Common myeloid progenitor, CD34-positive (primary cell): ENCODE data around the gene SLF2.

ENCODE experiments used
- CTCF ChIA-PET: fragments of 350-600 bp; sonication (Branson Sonifier 250); formaldehyde crosslinking; loops from one replicate; lab custom pipeline; 2021; ENCODE audit warnings: antibody characterized with exemption; lab: Charles Lee
- POLR2A ChIA-PET: fragments of 350-600 bp; sonication (Branson Sonifier 250); formaldehyde crosslinking; loops from one replicate; lab custom pipeline; 2021; ENCODE audit warnings: antibody characterized with exemption; lab: Charles Lee
- DNase-seq, 3 donors: peaks; one replicate each; pipeline versions ENCODE4 v3.0.0 to v3.0.0-alpha.2; 2013
- H3K27ac ChIP-seq, 2 experiments: 1 replicate in 1 of 2; 2 replicates in 1 of 2; pipeline ENCODE4 v1.7.0; 2013; ENCODE audit warnings: inconsistent platforms in 2 of 2, low read length in 2 of 2, mild to moderate bottlenecking in 2 of 2, low read depth in 1 of 2, moderate library complexity in 1 of 2; ENCODE audit not compliant: severe bottlenecking in 2 of 2, insufficient read depth in 1 of 2, poor library complexity in 1 of 2
- H3K27me3 ChIP-seq, 5 experiments: replicated peaks in 2 of 5; 1 replicate in 3 of 5; 2 replicates in 2 of 5; pipeline versions ENCODE4 v1.6.1 to v1.7.0; 2013; ENCODE audit warnings: low read length in 4 of 5, mild to moderate bottlenecking in 2 of 5, moderate library complexity in 2 of 5, inconsistent platforms in 1 of 5; ENCODE audit not compliant: insufficient read depth in 5 of 5, control insufficient read depth in 4 of 5
- H3K36me3 ChIP-seq, 4 experiments: 1 replicate in 2 of 4; 2 replicates in 2 of 4; pipeline versions ENCODE4 v1.6.1 to v1.7.0; 2013; ENCODE audit warnings: low read length in 3 of 4, control low read depth in 1 of 4, mild to moderate bottlenecking in 1 of 4; ENCODE audit not compliant: control insufficient read depth in 4 of 4, insufficient read depth in 4 of 4
- H3K4me1 ChIP-seq, 4 experiments: 1 replicate in 3 of 4; 2 replicates in 1 of 4; pipeline versions ENCODE4 v1.6.1 to v1.7.1; 2013; ENCODE audit warnings: low read length in 3 of 4, mild to moderate bottlenecking in 3 of 4, control low read depth in 1 of 4, inconsistent platforms in 1 of 4, moderate library complexity in 1 of 4; ENCODE audit not compliant: control insufficient read depth in 4 of 4, insufficient read depth in 4 of 4; ENCODE audit errors: control extremely low read depth in 1 of 4
- H3K4me3 ChIP-seq, 7 experiments: 1 replicate in 4 of 7; 2 replicates in 3 of 7; pipeline versions ENCODE4 v1.5.1 to v1.7.0; 2013; ENCODE audit warnings: mild to moderate bottlenecking in 7 of 7, low read length in 6 of 7, moderate library complexity in 6 of 7, inconsistent platforms in 2 of 7, low read depth in 2 of 7, control low read depth in 1 of 7; ENCODE audit not compliant: insufficient read depth in 4 of 7, control insufficient read depth in 1 of 7; ENCODE audit errors: extremely low read depth in 1 of 7
- H3K9me3 ChIP-seq, 5 experiments: 1 replicate in 4 of 5; 2 replicates in 1 of 5; pipeline versions ENCODE4 v1.6.1 to v1.7.1; 2013; ENCODE audit warnings: low read length in 4 of 5, mild to moderate bottlenecking in 2 of 5, inconsistent platforms in 1 of 5, low read depth in 1 of 5, moderate library complexity in 1 of 5; ENCODE audit not compliant: control insufficient read depth in 4 of 5, insufficient read depth in 2 of 5; ENCODE audit errors: control extremely low read depth in 1 of 5
- WGBS: methylation state at CpG from one replicate; pipeline ENCODE4 v1.1.5; 2013; ENCODE audit not compliant: insufficient coverage; 5-methylcytosine and 5-hydroxymethylcytosine counted together

Gene SLF2

DNA sequence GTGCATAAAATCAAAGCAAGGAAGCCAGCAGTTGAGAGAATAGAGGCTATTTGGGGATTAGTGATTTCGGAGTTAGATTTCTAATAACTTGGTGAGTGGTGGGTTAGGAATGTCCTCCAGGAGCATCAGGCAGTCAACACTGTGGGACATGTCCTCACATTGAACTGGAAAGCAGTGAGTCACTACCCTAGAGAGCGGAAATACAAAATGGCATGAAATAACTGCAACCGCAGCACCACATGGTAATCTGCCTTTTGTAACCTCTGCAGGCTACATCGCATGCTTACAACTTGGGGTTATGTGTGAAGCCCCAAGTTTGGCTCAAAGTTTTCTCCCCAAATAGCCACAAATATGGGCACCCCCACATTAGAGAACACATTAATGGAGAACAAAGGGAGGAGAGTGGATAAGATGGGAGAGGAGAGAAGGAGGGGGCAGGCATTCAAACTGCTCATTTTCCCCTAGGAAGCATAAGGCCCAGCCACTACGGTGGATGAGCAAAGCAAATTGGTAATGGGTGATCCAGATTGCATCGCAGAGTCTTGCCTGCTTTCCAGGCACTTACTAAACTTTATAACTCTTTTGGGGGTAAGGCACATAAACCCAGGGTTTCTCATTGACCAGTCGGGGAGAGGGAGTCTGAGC lies 22.0 kb upstream of the SLF2 start:
- DNase-seq = no peak
- peaks cover 0 to 12% (median 12%) of the 10 kb centered on the region in 4 experiments for H3K4me1 ChIP-seq
- CTCF ChIA-PET = interaction anchor here (1.3 kb wide), 1 partner anchor 327 kb away, joined by 4 read pairs; no protein-coding TSS in a partner anchor
- no peak overlapping the region for H3K27ac ChIP-seq
- POLR2A ChIA-PET = no interaction called here
- H3K9me3 ChIP-seq = no peaks in the 10 kb centered on the region
- WGBS = 95% methylated on average over 6 of the region's 7 CpGs
- H3K36me3 ChIP-seq = no peaks in the 10 kb centered on the region
- peaks cover 5 to 42% (median 11%) of the 10 kb centered on the region in 5 experiments for H3K27me3 ChIP-seq
- no peak overlapping the region for H3K4me3 ChIP-seq

- H3K27ac ChIP-seq = no peak overlapping the region
- 100% methylated on average over 1 of the region's 3 CpGs for WGBS
- no peaks in the 10 kb centered on the region for H3K9me3 ChIP-seq
- H3K27me3 ChIP-seq = peaks cover 5 to 35% (median 11%) of the 10 kb centered on the region in 5 experiments
- no peak for DNase-seq
- POLR2A ChIA-PET = no interaction called here
- CTCF ChIA-PET = interaction anchor here (0.7 to 2.2 kb wide), 4 partner anchors 15 to 340 kb away, joined by 3 to 12 read pairs (median 4); no protein-coding TSS in a partner anchor
- no peak overlapping the region for H3K4me3 ChIP-seq
- H3K4me1 ChIP-seq = peaks cover 0 to 15% (median 12%) of the 10 kb centered on the region in 4 experiments
- no peaks in the 10 kb centered on the region for H3K36me3 ChIP-seq
These were observed 18.7 kb upstream of the SLF2 start for GRCh38 chr10:100894033-100894432.

- CTCF ChIA-PET = interaction anchor here (1.3 to 2.2 kb wide), 4 partner anchors 15 to 332 kb away, joined by 3 to 12 read pairs (median 4); no protein-coding TSS in a partner anchor
- H3K9me3 ChIP-seq = no peaks in the 10 kb centered on the region
- DNase-seq = peak in 2 of 3 donors; percentile 48 to 61
- H3K36me3 ChIP-seq = no peaks in the 10 kb centered on the region
- H3K27me3 ChIP-seq = peaks cover 2 to 30% (median 9%) of the 10 kb centered on the region in 5 experiments
- POLR2A ChIA-PET = no interaction called here
- no peak overlapping the region for H3K4me3 ChIP-seq
- WGBS = 87% methylated on average over 6 of the region's 7 CpGs
- H3K27ac ChIP-seq = no peak overlapping the region
- H3K4me1 ChIP-seq = peaks cover 0 to 15% (median 12%) of the 10 kb centered on the region in 4 experiments
These were observed 18.0 kb upstream of the SLF2 start for GRCh38 chr10:100894589-100895294.

- 33% methylated on average over 3 of the region's 4 CpGs for WGBS
- CTCF ChIA-PET = interaction anchor here (0.8 to 2.2 kb wide), 3 partner anchors 15 to 17 kb away, joined by 3 to 12 read pairs (median 3); no protein-coding TSS in a partner anchor
These were observed 17.4 kb upstream of the SLF2 start for GRCh38 chr10:100895346-100895745.

GRCh38 chr10:100895896-100896295 lies 16.9 kb upstream of the SLF2 start:
- CTCF ChIA-PET = interaction anchor here (0.8 to 2.2 kb wide), 2 partner anchors 16 to 17 kb away, joined by 3 to 12 read pairs; no protein-coding TSS in a partner anchor
- no peaks in the 10 kb centered on the region for H3K36me3 ChIP-seq
- POLR2A ChIA-PET = no interaction called here
- DNase-seq = no peak
- 100% methylated on average over 3 of the region's 3 CpGs for WGBS
- no peak overlapping the region for H3K4me3 ChIP-seq
- no peak overlapping the region for H3K27ac ChIP-seq
- H3K27me3 ChIP-seq = peaks cover 2 to 19% (median 6%) of the 10 kb centered on the region in 5 experiments
- no peaks in the 10 kb centered on the region for H3K9me3 ChIP-seq
- peaks cover 0 to 15% (median 12%) of the 10 kb centered on the region in 4 experiments for H3K4me1 ChIP-seq

More at GRCh38 chr10:100895346-100895745, 17.4 kb upstream of the SLF2 start:
- DNase-seq = peak; percentile 43 to 80 (median 67)
- Histone ChIP-seq H3K4me1 (peaks cover 0 to 15% (median 12%) of the 10 kb centered on the region in 4 experiments), H3K9me3 (no peaks in the 10 kb centered on the region), H3K36me3 (no peaks in the 10 kb centered on the region), H3K27ac (no peak overlapping the region), H3K4me3 (no peak overlapping the region), H3K27me3 (peaks cover 2 to 25% (median 6%) of the 10 kb centered on the region in 5 experiments)
- POLR2A ChIA-PET = no interaction called here

DNA sequence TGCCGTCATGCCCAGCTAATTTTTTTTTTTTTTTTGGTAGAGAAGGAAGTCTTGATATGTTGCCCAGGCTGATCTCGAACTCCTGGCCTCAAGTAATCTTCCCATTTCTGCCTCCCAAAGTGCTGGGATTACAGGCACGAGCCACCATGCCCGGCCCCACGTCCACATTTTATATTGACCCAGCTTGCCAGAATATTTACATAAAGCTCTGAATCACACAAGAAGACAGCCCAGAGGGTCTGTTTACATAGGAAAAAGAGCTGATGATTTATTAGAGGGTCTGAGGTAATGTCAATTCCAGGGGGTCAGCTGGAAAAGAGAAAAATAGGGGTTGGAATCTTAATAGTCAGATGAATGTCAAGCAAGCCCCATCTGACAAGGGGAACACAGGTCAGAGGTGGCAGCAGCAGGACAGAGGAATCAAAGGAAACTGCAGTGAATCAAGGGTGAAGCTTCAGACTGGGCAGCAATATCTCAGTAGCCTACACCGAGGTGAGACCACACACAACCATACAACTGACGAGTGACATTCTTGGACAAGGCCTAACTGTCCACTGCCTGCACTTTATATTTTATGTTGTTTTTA lies 15.8 kb upstream of the SLF2 start:
- Histone ChIP-seq H3K27ac (no peak overlapping the region), H3K36me3 (no peaks in the 10 kb centered on the region), H3K9me3 (no peaks in the 10 kb centered on the region), H3K27me3 (peaks cover 0 to 12% (median 4%) of the 10 kb centered on the region in 5 experiments), H3K4me3 (no peak overlapping the region), H3K4me1 (peaks cover 0 to 15% (median 12%) of the 10 kb centered on the region in 4 experiments)
- 100% methylated on average over 1 of the region's 7 CpGs for WGBS
- POLR2A ChIA-PET = interaction anchor here (0.8 kb wide), 1 partner anchor 16 kb away, joined by 4 read pairs; the partner anchor contains the start of gene SLF2
- CTCF ChIA-PET = no interaction called here
- no peak for DNase-seq
